HG03095 (cell line): ENCODE results near the gene CCDC85C.

Source experiments
- ATAC-seq: cut with Tn5 transposase; IDR thresholded peaks from one replicate; pipeline ENCODE4 v1.9.1; 2021; ENCODE audit warnings: moderate library complexity; ENCODE audit not compliant: unreplicated experiment

The CCDC85C gene

GRCh38 chr14:99454246-99454645 is 149.8 kb downstream of the CCDC85C start:
- no peak for ATAC-seq

GRCh38 chr14:99452968-99453367 is 151.0 kb downstream of the CCDC85C start:
- no peak for ATAC-seq

- ATAC-seq: no peak
These were observed 152.8 kb downstream of the CCDC85C start for GRCh38 chr14:99451234-99451633.

GRCh38 chr14:99450266-99450665 is 153.7 kb downstream of the CCDC85C start:
- no peak for ATAC-seq
